B cell (primary cell): ENCODE results near the gene HRK. TPM values are rescaled to one million over a fixed set of nuclear protein-coding genes. Genes with fewer than 3 reads are reported as not detected.
"Not testable (repeated sequence)": the region's sequence is repeated elsewhere in the genome, so short reads cannot be mapped to it uniquely, and the experiment has no call there.

Source experiments
- ATAC-seq: fragments of 200-7000 bp; cut with Tn5 transposase; one replicate; pipeline ENCODE4 v1.10.0; 2021; ENCODE audit warnings: low read depth, mild to moderate bottlenecking, moderate number of reproducible peaks, moderate library complexity
- CTCF ChIA-PET: fragments of 350-600 bp; sonication (Branson Sonifier 250); formaldehyde crosslinking; loops from one replicate; lab custom pipeline; 2021; ENCODE audit warnings: antibody characterized with exemption, inconsistent platforms; lab: Charles Lee
- POLR2A ChIA-PET: fragments of 350-600 bp; sonication (Branson Sonifier 250); formaldehyde crosslinking; loops from one replicate; lab custom pipeline; 2021; ENCODE audit warnings: antibody characterized with exemption; lab: Charles Lee
- DNase-seq: peaks from one replicate; pipeline ENCODE4 v3.0.0; 2013
- H2AFZ ChIP-seq: 2 replicates; pipeline ENCODE4 v1.6.1; 2012; ENCODE audit warnings: mild to moderate bottlenecking, low read depth, low read length; ENCODE audit not compliant: insufficient read depth, poor library complexity, severe bottlenecking
- H3K27ac ChIP-seq, 2 donors: 1 replicate in 1 of 2; 2 replicates in 1 of 2; pipeline ENCODE4 v1.5.1; 2012 to 2013; ENCODE audit warnings: low read length in 2 of 2, mild to moderate bottlenecking in 2 of 2, moderate library complexity in 1 of 2
- H3K27me3 ChIP-seq, 4 experiments: fragments of 200-600 bp in 1 of 4; sonication (generic) in 1 of 4; replicated peaks in 1 of 4; 1 replicate in 2 of 4; 2 replicates in 2 of 4; pipeline versions ENCODE4 v1.6.1 to v1.7.0; 2013 to 2016; ENCODE audit warnings: low read length in 3 of 4, mild to moderate bottlenecking in 2 of 4, mixed read lengths in 1 of 4, moderate library complexity in 1 of 4; ENCODE audit not compliant: insufficient read depth in 4 of 4, control insufficient read depth in 3 of 4; ENCODE audit errors: control extremely low read depth in 1 of 4
- H3K36me3 ChIP-seq, 2 experiments: replicated peaks in 1 of 2; 1 replicate in 1 of 2; 2 replicates in 1 of 2; pipeline versions ENCODE4 v1.6.1 to v1.7.1; 2013; ENCODE audit warnings: low read length in 1 of 2; ENCODE audit not compliant: insufficient read depth in 2 of 2, control insufficient read depth in 1 of 2; ENCODE audit errors: control extremely low read depth in 1 of 2, extremely low read depth in 1 of 2
- H3K4me1 ChIP-seq, 2 donors: fragments of 200-600 bp in 1 of 2; sonication (generic) in 1 of 2; 1 replicate in 1 of 2; 2 replicates in 1 of 2; pipeline versions ENCODE4 v1.5.1 to v1.6.1; 2013 to 2017; ENCODE audit warnings: low read length in 2 of 2; ENCODE audit not compliant: control insufficient read depth in 2 of 2, insufficient read depth in 2 of 2
- H3K4me2 ChIP-seq: replicated peaks from 2 replicates; pipeline ENCODE3; 2012; ENCODE audit warnings: mild to moderate bottlenecking, low read depth, low read length; ENCODE audit not compliant: poor library complexity, severe bottlenecking
- H3K4me3 ChIP-seq, 5 experiments: fragments of 200-600 bp in 1 of 5; sonication (generic) in 1 of 5; 1 replicate in 3 of 5; 2 replicates in 2 of 5; pipeline versions ENCODE4 v1.5.1 to v1.7.0; 2011 to 2016; ENCODE audit warnings: low read length in 4 of 5, mild to moderate bottlenecking in 4 of 5, low read depth in 2 of 5, control low read depth in 1 of 5, moderate library complexity in 1 of 5; ENCODE audit not compliant: insufficient read depth in 1 of 5; ENCODE audit errors: control extremely low read depth in 1 of 5, extremely low read depth in 1 of 5
- H3K79me2 ChIP-seq: fragments of 200-600 bp; sonication (generic); one replicate; pipeline ENCODE4 v1.6.0; 2016; ENCODE audit warnings: low read length; ENCODE audit not compliant: control insufficient read depth, insufficient read depth
- H3K9ac ChIP-seq: fragments of 200-600 bp; sonication (generic); 2 replicates; pipeline ENCODE4 v1.6.1; 2017; ENCODE audit warnings: mild to moderate bottlenecking, low read length, moderate library complexity
- H3K9me3 ChIP-seq, 3 donors: one replicate each; pipeline versions ENCODE4 v1.6.1 to v1.7.1; 2013; ENCODE audit warnings: low read length in 2 of 3; ENCODE audit not compliant: control insufficient read depth in 2 of 3, insufficient read depth in 1 of 3; ENCODE audit errors: control extremely low read depth in 1 of 3
- H4K20me1 ChIP-seq: 2 replicates; pipeline ENCODE4 v1.6.0; 2012; ENCODE audit warnings: mild to moderate bottlenecking, low read length; ENCODE audit not compliant: insufficient read depth, control insufficient read depth, poor library complexity, severe bottlenecking
- H3K27ac Mint-ChIP-seq: one replicate; pipeline ENCODE4 v1.8.0; 2021; ENCODE audit warnings: mixed read lengths
- H3K27me3 Mint-ChIP-seq: one replicate; pipeline ENCODE4 v1.8.0; 2021; ENCODE audit warnings: mixed read lengths
- H3K4me1 Mint-ChIP-seq: one replicate; pipeline ENCODE4 v1.8.0; 2021; ENCODE audit warnings: mixed read lengths
- H3K4me3 Mint-ChIP-seq: one replicate; pipeline ENCODE4 v1.8.0; 2021; ENCODE audit warnings: mixed read lengths
- H3K9me3 Mint-ChIP-seq: one replicate; pipeline ENCODE4 v1.8.0; 2022; ENCODE audit warnings: mixed read lengths; ENCODE audit not compliant: insufficient read depth
- CTCF ChIP-seq: fragments of 200-600 bp; IDR thresholded peaks from one replicate; pipeline ENCODE4 v1.8.0; 2022; ENCODE audit warnings: antibody characterized with exemption, mild to moderate bottlenecking
- EZH2 ChIP-seq: IDR thresholded peaks from 2 replicates; pipeline ENCODE4 v1.6.1; 2012; ENCODE audit warnings: borderline replicate concordance, low read depth, mild to moderate bottlenecking, moderate library complexity, low read length; ENCODE audit not compliant: insufficient read depth, poor library complexity, severe bottlenecking
- WGBS: methylation state at CpG from one replicate; pipeline ENCODE4 v1.1.5; 2013; ENCODE audit warnings: missing lambda C conversion rate; ENCODE audit not compliant: insufficient coverage; 5-methylcytosine and 5-hydroxymethylcytosine counted together
- intact Hi-C: fragments of 100-400 bp; cut with micrococcal nuclease; formaldehyde crosslinking; loops from one replicate; pipeline ENCODE4 v1.10.0; 2022
- polyA plus RNA-seq: library from polyadenylated mRNA; depleted of rRNA; stranded (reverse); fragments of >200 nt; gene quantifications from 2 replicates; pipeline ENCODE4 v1.2.3, GENCODE V29; 2012
- total RNA-seq, 2 donors: library from RNA; stranded (reverse); fragments of 120-200 nt in 1 of 2; gene quantifications; 1 replicate in 1 of 2; 2 replicates in 1 of 2; pipeline versions ENCODE4 v1.2.3 to v1.2.4, GENCODE V29; 2013 to 2022

The HRK gene
- total and polyA plus RNA-seq, 2 donors (not counting 1 experiment from before 2014, with no cell fraction given): 1.8 to 45.1 TPM

DNA sequence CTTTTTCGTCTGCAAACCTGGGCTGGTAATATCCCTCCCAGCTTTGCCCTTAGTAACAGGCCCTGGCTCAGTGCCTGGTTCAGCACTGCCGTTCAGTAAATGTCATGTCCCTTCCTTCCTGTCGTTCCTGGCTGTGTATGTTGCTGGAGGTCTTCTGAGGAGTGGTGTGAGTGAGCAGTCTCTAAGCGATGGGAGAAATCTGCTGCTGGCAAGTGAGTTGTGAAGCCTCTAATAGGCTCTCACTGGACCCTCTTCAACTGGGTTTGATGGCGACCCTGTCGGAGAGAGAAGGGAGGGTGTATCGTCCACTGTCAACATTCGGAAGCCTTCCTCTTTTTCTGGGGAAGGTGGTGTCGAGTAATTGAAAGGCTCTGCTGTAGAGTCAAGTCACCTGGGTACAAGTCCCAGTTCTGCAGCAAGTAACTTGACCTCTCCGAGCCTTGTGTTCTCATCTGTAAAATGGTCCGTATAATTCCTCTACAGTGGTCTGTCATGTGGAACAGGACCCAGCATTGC is 62.8 kb downstream of the HRK start:
- peaks cover 67% of the 10 kb centered on the region for H3K4me1 Mint-ChIP-seq
- CTCF ChIA-PET: interaction anchor here (0.9 to 1.4 kb wide), 4 partner anchors 14 to 110 kb away, joined by 3 to 4 read pairs (median 4); no protein-coding TSS in a partner anchor
- peak overlapping the region; percentile 85 for H2AFZ ChIP-seq

DNA sequence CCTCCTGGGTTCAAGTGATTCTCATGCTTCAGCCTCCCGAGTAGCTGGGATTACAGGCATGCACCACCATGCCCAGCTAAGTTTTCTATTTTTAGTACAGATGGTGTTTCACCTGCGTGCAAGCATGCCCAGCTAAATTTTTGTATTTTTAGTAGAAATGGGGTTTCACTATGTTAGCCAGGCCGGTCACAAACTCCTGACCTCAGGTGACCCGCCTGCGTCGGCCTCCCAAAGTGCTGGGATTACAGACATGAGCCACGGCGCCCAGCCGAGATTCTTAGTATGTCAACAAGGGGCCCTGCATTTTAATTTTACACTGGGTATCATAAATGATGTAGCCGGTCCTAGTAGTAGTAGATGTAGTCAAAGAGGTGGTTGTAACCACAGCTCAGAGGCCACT is 66.5 kb downstream of the HRK start:
- H3K27ac Mint-ChIP-seq: peak overlapping the region; percentile 84
- not testable (repeated sequence) for H3K9me3 ChIP-seq

More for the DNA sequence above, 62.8 kb downstream of the HRK start:
- Mint-ChIP-seq H3K9me3 (no peaks in the 10 kb centered on the region), H3K4me3 (peak overlapping the region; percentile 87), H3K27me3 (no peaks in the 10 kb centered on the region), H3K27ac (peak overlapping the region; percentile 93)
- ATAC-seq (peak; percentile 11), DNase-seq (peak; percentile 63)
- TF ChIP-seq EZH2 (no peak), CTCF (no peak)
- H3K27me3 ChIP-seq: no peaks in the 10 kb centered on the region
- WGBS: 3% methylated on average over 9 of the region's 11 CpGs
- intact Hi-C loops: loop anchor here (2.0 kb wide), 1 partner anchor 542 kb away; the partner anchor contains the start of gene MED13L
- no peaks in the 10 kb centered on the region for H4K20me1 ChIP-seq
- peaks cover 55% of the 10 kb centered on the region in 2 donors for H3K4me1 ChIP-seq
- POLR2A ChIA-PET: interaction anchor here (0.6 to 1.9 kb wide), 5 partner anchors 14 to 110 kb away, joined by 3 to 6 read pairs (median 5); partner anchors contain the start of gene HRK
- H3K9ac ChIP-seq: peak overlapping the region; percentile 96
- no peaks in the 10 kb centered on the region for H3K79me2 ChIP-seq
- H3K4me3 ChIP-seq: peak overlapping the region; percentile 82 to 96 (median 95)
- peak overlapping the region; percentile 91 for H3K4me2 ChIP-seq
- peak overlapping the region; percentile 93 to 94 for H3K27ac ChIP-seq
- no peaks in the 10 kb centered on the region for H3K36me3 ChIP-seq
- H3K9me3 ChIP-seq: no peaks in the 10 kb centered on the region

More for the DNA sequence above, 66.5 kb downstream of the HRK start:
- H3K9ac ChIP-seq, DNase-seq, intact Hi-C loops, H3K27me3 Mint-ChIP-seq, ATAC-seq, H4K20me1 ChIP-seq, H3K27me3 ChIP-seq, H2AFZ ChIP-seq, H3K79me2 ChIP-seq, H3K4me3 ChIP-seq, H3K9me3 Mint-ChIP-seq, H3K4me2 ChIP-seq, POLR2A ChIA-PET, H3K36me3 ChIP-seq: not testable (repeated sequence)
- Histone ChIP-seq H3K4me1 (peaks cover 52 to 77% of the 10 kb centered on the region in 2 donors), H3K27ac (peak overlapping the region in 1 of 2 donors; percentile 93)
- Mint-ChIP-seq H3K4me3 (peak overlapping the region; percentile 41), H3K4me1 (peaks cover 68% of the 10 kb centered on the region)
- WGBS: 30% methylated on average over 3 of the region's 10 CpGs
- CTCF ChIA-PET: interaction anchor here (1.0 to 2.8 kb wide), 2 partner anchors 66 to 106 kb away, joined by 3 to 10 read pairs; partner anchors contain the start of gene HRK
